ENCODE data around the gene TGFBR2.
"Not testable (repeated sequence)": the region's sequence is repeated elsewhere in the genome, so short reads cannot be mapped to it uniquely, and the experiment has no call there.

TGFBR2 gene

GRCh38 chr3:30666572-30667279, 60.3 kb downstream of the TGFBR2 start:
- H3K9me3 ChIP-seq (ENCODE audit: insufficient read depth, low read length) = no peaks in the 10 kb centered on the region
- H3K4me3 ChIP-seq (ENCODE audit: insufficient read depth, low read length, poor library complexity, severe bottlenecking) = no peak overlapping the region
- TF ChIP-seq EZH2phosphoT487 (conservative IDR thresholded peaks at IDR 0.05; ENCODE audit: low read length) = no peak
- TF ChIP-seq CTCF (IDR thresholded peaks at IDR 0.05; ENCODE audit: insufficient read depth, low read length, poor library complexity, severe bottlenecking) = no peak
- no peak overlapping the region for H3K27ac ChIP-seq (ENCODE audit: low read depth, low read length)
- no peaks in the 10 kb centered on the region for H3K27me3 ChIP-seq (ENCODE audit: low read length)
- no peaks in the 10 kb centered on the region for H3F3A ChIP-seq (ENCODE audit: insufficient read depth)
- peaks cover 13% of the 10 kb centered on the region; the same call in 1 of the 2 replicates for H3K36me3 ChIP-seq (ENCODE audit: low read length)
- H3K4me2 ChIP-seq (ENCODE audit: low read depth, low read length, poor library complexity, severe bottlenecking) = no peak overlapping the region
- H3K9ac ChIP-seq (ENCODE audit: low read length) = no peak overlapping the region
- no peaks in the 10 kb centered on the region for H3K9me2 ChIP-seq (replicated peaks; ENCODE audit: insufficient read depth, low read length)
- H2AFZ ChIP-seq (ENCODE audit: low read depth, low read length, severe bottlenecking) = no peak overlapping the region
- no peaks in the 10 kb centered on the region for H4K20me1 ChIP-seq (ENCODE audit: low read depth, low read length)
- no peaks in the 10 kb centered on the region; the same call in 1 of the 2 replicates for H3K79me2 ChIP-seq (ENCODE audit: insufficient read depth, low read length)

- Histone ChIP-seq H3F3A (ENCODE audit: insufficient read depth) (no peaks in the 10 kb centered on the region), H3K9ac (ENCODE audit: low read length) (no peak overlapping the region), H3K27me3 (ENCODE audit: low read length) (no peaks in the 10 kb centered on the region), H3K4me3 (ENCODE audit: insufficient read depth, low read length, poor library complexity, severe bottlenecking) (no peak overlapping the region), H3K4me2 (ENCODE audit: low read depth, low read length, poor library complexity, severe bottlenecking) (no peak overlapping the region), H3K9me2 (replicated peaks; ENCODE audit: insufficient read depth, low read length) (no peaks in the 10 kb centered on the region), H3K79me2 (ENCODE audit: insufficient read depth, low read length) (no peaks in the 10 kb centered on the region; the same call in 1 of the 2 replicates), H3K9me3 (ENCODE audit: insufficient read depth, low read length) (no peaks in the 10 kb centered on the region), H4K20me1 (ENCODE audit: low read depth, low read length) (no peaks in the 10 kb centered on the region), H2AFZ (ENCODE audit: low read depth, low read length, severe bottlenecking) (no peak overlapping the region), H3K36me3 (ENCODE audit: low read length) (peaks cover 13% of the 10 kb centered on the region; the same call in 1 of the 2 replicates), H3K27ac (ENCODE audit: low read depth, low read length) (no peak overlapping the region)
- TF ChIP-seq CTCF (IDR thresholded peaks at IDR 0.05; ENCODE audit: insufficient read depth, low read length, poor library complexity, severe bottlenecking) (no peak), EZH2phosphoT487 (conservative IDR thresholded peaks at IDR 0.05; ENCODE audit: low read length) (no peak)
Observed at GRCh38 chr3:30667280-30667651, 60.9 kb downstream of the TGFBR2 start.

- no peaks in the 10 kb centered on the region; the same call in 1 of the 2 replicates for H3K79me2 ChIP-seq (ENCODE audit: insufficient read depth, low read length)
- TF ChIP-seq CTCF (IDR thresholded peaks at IDR 0.05; ENCODE audit: insufficient read depth, low read length, poor library complexity, severe bottlenecking) (no peak), EZH2phosphoT487 (conservative IDR thresholded peaks at IDR 0.05; ENCODE audit: low read length) (no peak)
- peaks cover 13% of the 10 kb centered on the region; the same call in 1 of the 2 replicates for H3K36me3 ChIP-seq (ENCODE audit: low read length)
- H3K27me3 ChIP-seq (ENCODE audit: low read length) = no peaks in the 10 kb centered on the region
- no peak overlapping the region for H3K27ac ChIP-seq (ENCODE audit: low read depth, low read length)
- H4K20me1 ChIP-seq (ENCODE audit: low read depth, low read length) = no peaks in the 10 kb centered on the region
- no peaks in the 10 kb centered on the region for H3K9me3 ChIP-seq (ENCODE audit: insufficient read depth, low read length)
- H3K4me2 ChIP-seq (ENCODE audit: low read depth, low read length, poor library complexity, severe bottlenecking) = no peak overlapping the region
- no peak overlapping the region for H2AFZ ChIP-seq (ENCODE audit: low read depth, low read length, severe bottlenecking)
- no peak overlapping the region for H3K9ac ChIP-seq (ENCODE audit: low read length)
- H3K9me2 ChIP-seq (replicated peaks; ENCODE audit: insufficient read depth, low read length) = no peaks in the 10 kb centered on the region
- no peak overlapping the region for H3K4me3 ChIP-seq (ENCODE audit: insufficient read depth, low read length, poor library complexity, severe bottlenecking)
- no peaks in the 10 kb centered on the region for H3F3A ChIP-seq (ENCODE audit: insufficient read depth)
Observed at GRCh38 chr3:30668051-30668609, 61.7 kb downstream of the TGFBR2 start.

GRCh38 chr3:30669360-30669934, 63.0 kb downstream of the TGFBR2 start:
- H3K9ac ChIP-seq (ENCODE audit: low read length); H3K9me3 ChIP-seq (ENCODE audit: insufficient read depth, low read length); H3F3A ChIP-seq (ENCODE audit: insufficient read depth); H3K4me2 ChIP-seq (ENCODE audit: low read depth, low read length, poor library complexity, severe bottlenecking); H2AFZ ChIP-seq (ENCODE audit: low read depth, low read length, severe bottlenecking); H4K20me1 ChIP-seq (ENCODE audit: low read depth, low read length); H3K9me2 ChIP-seq (replicated peaks; ENCODE audit: insufficient read depth, low read length); H3K79me2 ChIP-seq (ENCODE audit: insufficient read depth, low read length); H3K27me3 ChIP-seq (ENCODE audit: low read length); H3K4me3 ChIP-seq (ENCODE audit: insufficient read depth, low read length, poor library complexity, severe bottlenecking); H3K27ac ChIP-seq (ENCODE audit: low read depth, low read length): not testable (repeated sequence)
- H3K36me3 ChIP-seq (ENCODE audit: low read length) = peaks cover 16% of the 10 kb centered on the region; the same call in 1 of the 2 replicates

Data from SU-DHL-6 (cell line).